ENCODE measurements around the gene MTHFSD.

The MTHFSD gene

GRCh38 chr16:86549076-86549892, 5.8 kb downstream of the MTHFSD start:
- Histone ChIP-seq H3K4me1 (ENCODE audit: control insufficient read depth in 1 of 2, insufficient read depth in 1 of 2, low read depth in 1 of 2, low read length in 1 of 2) (peaks cover 2 to 3% of the 10 kb centered on the region in 2 experiments), H3K27me3 (no peaks in the 10 kb centered on the region), H3K36me3 (peaks cover 77% of the 10 kb centered on the region), H3K27ac (no peak overlapping the region), H3K9me3 (no peaks in the 10 kb centered on the region), H3K4me3 (ENCODE audit: low read depth in 1 of 2, low read length in 1 of 2) (no peak overlapping the region)
- TF ChIP-seq CTCF (IDR thresholded peaks at IDR 0.05), result no peak

- H3K9me3 ChIP-seq, result no peaks in the 10 kb centered on the region
- H3K27me3 ChIP-seq, result no peaks in the 10 kb centered on the region
- no peaks in the 10 kb centered on the region for H3K4me1 ChIP-seq (ENCODE audit: control insufficient read depth in 1 of 2, insufficient read depth in 1 of 2, low read depth in 1 of 2, low read length in 1 of 2)
- peaks cover 97% of the 10 kb centered on the region for H3K36me3 ChIP-seq
- H3K4me3 ChIP-seq (ENCODE audit: low read depth in 1 of 2, low read length in 1 of 2), result no peak overlapping the region
- H3K27ac ChIP-seq, result no peak overlapping the region
- no peak for TF ChIP-seq CTCF (IDR thresholded peaks at IDR 0.05)
Observed at GRCh38 chr16:86547286-86547685, 7.7 kb downstream of the MTHFSD start.

GRCh38 chr16:86546638-86547013, 8.4 kb downstream of the MTHFSD start:
- Histone ChIP-seq H3K4me1 (ENCODE audit: control insufficient read depth in 1 of 2, insufficient read depth in 1 of 2, low read depth in 1 of 2, low read length in 1 of 2) (no peaks in the 10 kb centered on the region), H3K4me3 (ENCODE audit: low read depth in 1 of 2, low read length in 1 of 2) (no peak overlapping the region), H3K27me3 (no peaks in the 10 kb centered on the region), H3K27ac (no peak overlapping the region), H3K36me3 (peaks cover 98% of the 10 kb centered on the region), H3K9me3 (no peaks in the 10 kb centered on the region)
- no peak for TF ChIP-seq CTCF (IDR thresholded peaks at IDR 0.05)

GRCh38 chr16:86545954-86546637, 8.9 kb downstream of the MTHFSD start:
- no peak for TF ChIP-seq CTCF (IDR thresholded peaks at IDR 0.05)
- H3K4me3 ChIP-seq (ENCODE audit: low read depth in 1 of 2, low read length in 1 of 2), result no peak overlapping the region
- H3K27me3 ChIP-seq, result no peaks in the 10 kb centered on the region
- H3K36me3 ChIP-seq, result peaks cover 98% of the 10 kb centered on the region
- H3K4me1 ChIP-seq (ENCODE audit: control insufficient read depth in 1 of 2, insufficient read depth in 1 of 2, low read depth in 1 of 2, low read length in 1 of 2), result no peaks in the 10 kb centered on the region
- H3K27ac ChIP-seq, result no peak overlapping the region
- H3K9me3 ChIP-seq, result no peaks in the 10 kb centered on the region

GRCh38 chr16:86545481-86545880, 9.6 kb downstream of the MTHFSD start:
- no peaks in the 10 kb centered on the region for H3K4me1 ChIP-seq (ENCODE audit: control insufficient read depth in 1 of 2, insufficient read depth in 1 of 2, low read depth in 1 of 2, low read length in 1 of 2)
- no peak for TF ChIP-seq CTCF (IDR thresholded peaks at IDR 0.05)
- no peaks in the 10 kb centered on the region for H3K9me3 ChIP-seq
- no peaks in the 10 kb centered on the region for H3K27me3 ChIP-seq
- H3K27ac ChIP-seq, result no peak overlapping the region
- no peak overlapping the region for H3K4me3 ChIP-seq (ENCODE audit: low read depth in 1 of 2, low read length in 1 of 2)
- peaks cover 99% of the 10 kb centered on the region for H3K36me3 ChIP-seq

Measured in neutrophil (primary cell).